Activated B cell treated with CpG ODN at 0.5 μM for 24 hours (primary cell): ENCODE results near the gene C10orf143. TPM values are rescaled to one million over a fixed set of nuclear protein-coding genes. Genes with fewer than 3 reads are reported as not detected.
"Not testable (repeated sequence)": the region's sequence is repeated elsewhere in the genome, so short reads cannot be mapped to it uniquely, and the experiment has no call there.

Experiments
- ATAC-seq: fragments of 200-7000 bp; cut with Tn5 transposase; one replicate; pipeline ENCODE4 v1.10.0; 2021; ENCODE audit warnings: low read depth, mild to moderate bottlenecking, moderate library complexity
- CTCF ChIA-PET: fragments of 350-600 bp; sonication (Branson Sonifier 250); formaldehyde crosslinking; loops from one replicate; lab custom pipeline; 2021; ENCODE audit warnings: antibody characterized with exemption; lab: Charles Lee
- POLR2A ChIA-PET: fragments of 350-600 bp; sonication (Branson Sonifier 250); formaldehyde crosslinking; loops from one replicate; lab custom pipeline; 2021; ENCODE audit warnings: antibody characterized with exemption; lab: Charles Lee
- DNase-seq: peaks from one replicate; pipeline ENCODE4 v3.0.0; 2022
- H3K27ac Mint-ChIP-seq: one replicate; pipeline ENCODE4 v1.8.0; 2020; ENCODE audit warnings: mixed read lengths
- H3K27me3 Mint-ChIP-seq: one replicate; pipeline ENCODE4 v1.8.0; 2021; ENCODE audit warnings: mixed read lengths
- H3K36me3 Mint-ChIP-seq: one replicate; pipeline ENCODE4 v1.8.0; 2021; ENCODE audit warnings: low read depth, mixed read lengths
- H3K4me1 Mint-ChIP-seq: one replicate; pipeline ENCODE4 v1.8.0; 2021; ENCODE audit warnings: mixed read lengths
- H3K4me3 Mint-ChIP-seq: one replicate; pipeline ENCODE4 v1.8.0; 2020; ENCODE audit warnings: mild to moderate bottlenecking, mixed read lengths
- H3K9me3 Mint-ChIP-seq: one replicate; pipeline ENCODE4 v1.8.0; 2020; ENCODE audit warnings: mixed read lengths
- CTCF ChIP-seq: fragments of 200-600 bp; IDR thresholded peaks from one replicate; pipeline ENCODE4 v1.8.0; 2022; ENCODE audit warnings: antibody characterized with exemption, mild to moderate bottlenecking
- intact Hi-C: fragments of 100-400 bp; cut with micrococcal nuclease; formaldehyde crosslinking; loops from one replicate; pipeline ENCODE4 v1.15.1; 2024
- total RNA-seq: library from RNA; stranded (reverse); gene quantifications from 2 replicates; pipeline ENCODE4 v1.2.3, GENCODE V29; 2022

C10orf143 gene
- total RNA-seq, 1 donor from 2014 or later, result 10.1 TPM

- no peak for TF ChIP-seq CTCF
- no peaks in the 10 kb centered on the region for H3K27me3 Mint-ChIP-seq
- H3K4me1 Mint-ChIP-seq, result peaks cover 43% of the 10 kb centered on the region
- H3K27ac Mint-ChIP-seq, result no peak overlapping the region
- ATAC-seq (no peak), DNase-seq (no peak)
- peaks cover 21% of the 10 kb centered on the region for H3K36me3 Mint-ChIP-seq
- no peak overlapping the region for H3K4me3 Mint-ChIP-seq
- intact Hi-C loops, result loop anchor here (5.0 kb wide), 2 partner anchors 222 to 1847 kb away; no protein-coding TSS in a partner anchor
- ChIA-PET CTCF (interaction anchor here (1.0 to 3.1 kb wide), 6 partner anchors 8 to 33 kb away, joined by 3 to 31 read pairs (median 5); partner anchors contain the start of gene GLRX3), POLR2A (interaction anchor here (1.0 to 3.1 kb wide), 5 partner anchors 10 to 642 kb away, joined by 3 to 185 read pairs (median 4); partner anchors contain the start of genes GLRX3 and MGMT)
- no peaks in the 10 kb centered on the region for H3K9me3 Mint-ChIP-seq
Observed at GRCh38 chr10:130108934-130109604, 1.6 kb downstream of the C10orf143 start.

- ATAC-seq, H3K27me3 Mint-ChIP-seq, H3K4me3 Mint-ChIP-seq, DNase-seq, H3K9me3 Mint-ChIP-seq: not testable (repeated sequence)
- ChIA-PET POLR2A (interaction anchor here (1.0 kb wide), 1 partner anchor 193 kb away, joined by 3 read pairs; no protein-coding TSS in a partner anchor), CTCF (interaction anchor here (1.1 kb wide), 1 partner anchor 20 kb away, joined by 3 read pairs; no protein-coding TSS in a partner anchor)
- intact Hi-C loops, result loop anchor here (5.0 kb wide), 2 partner anchors 221 to 1846 kb away; no protein-coding TSS in a partner anchor
- Mint-ChIP-seq H3K4me1 (peaks cover 43% of the 10 kb centered on the region), H3K27ac (peak overlapping the region; percentile 30), H3K36me3 (peaks cover 27% of the 10 kb centered on the region)
Observed at GRCh38 chr10:130108146-130108545, 2.5 kb downstream of the C10orf143 start.

GRCh38 chr10:130105724-130106123 lies 4.9 kb downstream of the C10orf143 start:
- H3K36me3 Mint-ChIP-seq, result peaks cover 27% of the 10 kb centered on the region
- TF ChIP-seq CTCF, result no peak
- DNase-seq, result no peak
- no peaks in the 10 kb centered on the region for H3K9me3 Mint-ChIP-seq
- no peak overlapping the region for H3K4me3 Mint-ChIP-seq
- H3K4me1 Mint-ChIP-seq, result peaks cover 30% of the 10 kb centered on the region
- no peak for ATAC-seq
- CTCF ChIA-PET, result no interaction called here
- H3K27ac Mint-ChIP-seq, result no peak overlapping the region
- H3K27me3 Mint-ChIP-seq, result no peaks in the 10 kb centered on the region
- intact Hi-C loops, result loop anchor here (5.0 kb wide), 2 partner anchors 218 to 1843 kb away; no protein-coding TSS in a partner anchor
- POLR2A ChIA-PET, result no interaction called here

GRCh38 chr10:130099344-130099743 lies 11.3 kb downstream of the C10orf143 start:
- Mint-ChIP-seq H3K4me3 (no peak overlapping the region), H3K4me1 (no peaks in the 10 kb centered on the region), H3K27me3 (no peaks in the 10 kb centered on the region), H3K27ac (no peak overlapping the region), H3K36me3 (peaks cover 28% of the 10 kb centered on the region), H3K9me3 (no peaks in the 10 kb centered on the region)
- no peak for ATAC-seq
- TF ChIP-seq CTCF, result no peak
- DNase-seq, result no peak
- ChIA-PET POLR2A (interaction anchor here (0.6 kb wide), 1 partner anchor 11 kb away, joined by 3 read pairs; the partner anchor contains the start of gene C10orf143), CTCF (interaction anchor here (0.8 kb wide), 1 partner anchor 828 kb away, joined by 3 read pairs; no protein-coding TSS in a partner anchor)
- intact Hi-C loops, result no loop called here

- H3K4me3 Mint-ChIP-seq, H3K4me1 Mint-ChIP-seq, DNase-seq, H3K27me3 Mint-ChIP-seq, intact Hi-C loops, CTCF ChIA-PET, H3K27ac Mint-ChIP-seq, ATAC-seq, POLR2A ChIA-PET: not testable (repeated sequence)
- Mint-ChIP-seq H3K9me3 (peaks cover 10% of the 10 kb centered on the region), H3K36me3 (peaks cover 57% of the 10 kb centered on the region)
Observed at GRCh38 chr10:130090565-130090964, 20.1 kb downstream of the C10orf143 start.

GRCh38 chr10:130080461-130080814 lies 30.2 kb downstream of the C10orf143 start:
- ChIA-PET POLR2A (no interaction called here), CTCF (no interaction called here)
- H3K27me3 Mint-ChIP-seq, result no peaks in the 10 kb centered on the region
- DNase-seq (no peak), ATAC-seq (no peak)
- H3K4me3 Mint-ChIP-seq, result no peak overlapping the region
- H3K9me3 Mint-ChIP-seq, result peaks cover 8% of the 10 kb centered on the region
- intact Hi-C loops, result no loop called here
- H3K36me3 Mint-ChIP-seq, result peaks cover 41% of the 10 kb centered on the region
- no peaks in the 10 kb centered on the region for H3K4me1 Mint-ChIP-seq
- TF ChIP-seq CTCF, result no peak
- no peak overlapping the region for H3K27ac Mint-ChIP-seq
